GM12878 (cell line): ENCODE data around the gene SECISBP2. TPM values are rescaled to one million over a fixed set of nuclear protein-coding genes. Genes with fewer than 3 reads are reported as not detected.

Experiments used
- ATAC-seq: fragments of 200-7000 bp; cut with Tn5 transposase; 3 replicates; pipeline ENCODE4 v1.9.1; 2020; ENCODE audit warnings: mild to moderate bottlenecking, moderate library complexity
- BruUV-seq: library from RNA; stranded (reverse); fragments of 400-500 nt; replicated peaks from 2 replicates; lab custom pipeline; 2021; lab: Mats Ljungman, UMichigan
- CTCF ChIA-PET: fragments of 300-600 bp; sonication (Branson Sonifier 250); formaldehyde crosslinking; extraction: SDS; loops from one replicate; lab custom pipeline; 2021; ENCODE audit warnings: inconsistent platforms; lab: Yijun Ruan, JAX
- POLR2A ChIA-PET: fragments of 350-600 bp; formaldehyde crosslinking; extraction: SDS; loops from one replicate; lab custom pipeline; 2021; ENCODE audit warnings: inconsistent platforms; lab: Charles Lee
- RAD21 ChIA-PET: fragments of 300-600 bp; sonication (Branson Sonifier 250); formaldehyde crosslinking; loops from one replicate; lab custom pipeline; 2023; ENCODE audit warnings: antibody characterized with exemption; ENCODE audit not compliant: unreplicated experiment; lab: Charles Lee
- SMC1A ChIA-PET: fragments of 300-600 bp; sonication (Branson Sonifier 250); formaldehyde crosslinking; loops from one replicate; lab custom pipeline; 2023; ENCODE audit not compliant: unreplicated experiment, uncharacterized antibody; lab: Charles Lee
- DNase-seq: peaks from one replicate; pipeline ENCODE4 v3.0.0-alpha.2; 2011; ENCODE audit warnings: low read depth, low spot score
- FAIRE-seq: peaks from 3 replicates; lab custom pipeline; 2011; peaks lifted over from hg19 to GRCh38; lab: Jason Lieb, UNC
- H2AFZ ChIP-seq: 2 replicates; pipeline ENCODE4 v1.6.0; 2011; ENCODE audit warnings: low read depth, low read length, control low read depth; ENCODE audit not compliant: control insufficient read depth
- H3K27ac ChIP-seq: 2 replicates; pipeline ENCODE4 v1.5.1; 2011; ENCODE audit warnings: control low read depth; ENCODE audit not compliant: control insufficient read depth, insufficient read depth
- H3K27me3 ChIP-seq, 2 experiments: replicated peaks in 1 of 2; 2 replicates each; pipeline versions ENCODE4 v1.6.0 to v1.6.1; 2011; ENCODE audit warnings: low read length in 1 of 2; ENCODE audit not compliant: control insufficient read depth in 2 of 2, insufficient read depth in 2 of 2
- H3K36me3 ChIP-seq, 2 experiments: 2 replicates each; pipeline ENCODE4 v1.5.1; 2011; ENCODE audit warnings: low read length in 1 of 2; ENCODE audit not compliant: control insufficient read depth in 2 of 2, insufficient read depth in 2 of 2
- H3K4me1 ChIP-seq: 2 replicates; pipeline ENCODE4 v1.6.1; 2011; ENCODE audit warnings: mild to moderate bottlenecking, low read length, moderate library complexity, mixed read lengths; ENCODE audit not compliant: control insufficient read depth, insufficient read depth
- H3K4me2 ChIP-seq: 2 replicates; pipeline ENCODE4 v1.6.0; 2011; ENCODE audit warnings: control low read depth; ENCODE audit not compliant: control insufficient read depth, insufficient read depth
- H3K4me3 ChIP-seq: fragments of 200-600 bp; sonication (generic); 2 replicates; pipeline ENCODE4 v1.5.1; 2016
- H3K79me2 ChIP-seq: 2 replicates; pipeline ENCODE4 v1.6.0; 2011; ENCODE audit warnings: low read length; ENCODE audit not compliant: control insufficient read depth, insufficient read depth
- H3K9ac ChIP-seq: 2 replicates; pipeline ENCODE4 v1.8.0; 2011; ENCODE audit warnings: low read length, control low read depth, mixed read lengths; ENCODE audit not compliant: control insufficient read depth, insufficient read depth
- H3K9me3 ChIP-seq: replicated peaks from 3 replicates; pipeline ENCODE4 v1.5.1; 2011; ENCODE audit warnings: mild to moderate bottlenecking, low read length; ENCODE audit not compliant: control insufficient read depth, insufficient read depth
- H4K20me1 ChIP-seq: 2 replicates; pipeline ENCODE4 v1.6.0; 2011; ENCODE audit not compliant: control insufficient read depth, insufficient read depth
- ASH2L ChIP-seq: fragments of 300-600, 200-600 bp; sonication (generic); IDR thresholded peaks from 2 replicates; pipeline ENCODE4 v1.6.1; 2017; ENCODE audit warnings: low read depth, mild to moderate bottlenecking, borderline replicate concordance
- CREB1 ChIP-seq: IDR thresholded peaks from 2 replicates; pipeline ENCODE4 v1.6.1; 2012; ENCODE audit warnings: low read depth, mild to moderate bottlenecking, inconsistent platforms
- IKZF2 ChIP-seq, 2 experiments: fragments of 450-650 bp; IDR thresholded peaks; 2 replicates each; pipeline ENCODE4 v1.6.1; 2017; ENCODE audit warnings: mild to moderate bottlenecking in 2 of 2, moderate library complexity in 2 of 2
- NR2C1 ChIP-seq: fragments of 450-650 bp; IDR thresholded peaks from 2 replicates; pipeline ENCODE4 v1.6.1; 2017; ENCODE audit warnings: antibody characterized with exemption, mild to moderate bottlenecking, moderate library complexity
- POU2F2 ChIP-seq: IDR thresholded peaks from 3 replicates; pipeline ENCODE4 v1.6.1; 2011; ENCODE audit warnings: low read depth, mild to moderate bottlenecking, low read length, borderline replicate concordance
- TCF12 ChIP-seq: IDR thresholded peaks from 2 replicates; pipeline ENCODE4 v1.6.1; 2011; ENCODE audit warnings: low read depth, mild to moderate bottlenecking, low read length
- TCF7 ChIP-seq: IDR thresholded peaks from 2 replicates; pipeline ENCODE4 v1.6.1; 2014; ENCODE audit warnings: antibody characterized with exemption, borderline replicate concordance
- ZBED1 ChIP-seq: IDR thresholded peaks from 2 replicates; pipeline ENCODE4 v1.6.1; 2016; ENCODE audit warnings: borderline replicate concordance
- WGBS: methylation state at CpG from one replicate; pipeline ENCODE4 v1.1.6; 2016; ENCODE audit warnings: low lambda C conversion rate; ENCODE audit not compliant: insufficient replicate concordance, insufficient coverage; ENCODE audit errors: missing lambda C conversion rate; 5-methylcytosine and 5-hydroxymethylcytosine counted together
- in situ Hi-C: fragments of 300-500 bp; cut with MboI; formaldehyde crosslinking; loops from 9 replicates; pipeline ENCODE4 v1.14.3; 2018; ENCODE audit warnings: mixed read lengths
- intact Hi-C: fragments of 100-400 bp; cut with micrococcal nuclease; formaldehyde crosslinking; loops from one replicate; pipeline ENCODE4 v1.14.2; 2022; ENCODE audit not compliant: unreplicated experiment
- polyA plus RNA-seq, 11 experiments: library from polyadenylated mRNA; depleted of rRNA in 4 of 11; unstranded in 6 of 11; stranded (reverse) in 5 of 11; fragments of >200 nt; fragmentation: Nextera tagmentation in 4 of 11; fragmentation: Illumina TruSeq in 1 of 11; extraction: Ambion mirVana in 4 of 11; extraction: Trizol in 1 of 11; gene quantifications; 1 replicate in 1 of 11; 2 replicates in 10 of 11; pipeline versions ENCODE4 v1.2.1 to v1.2.3, GENCODE V29; 2011 to 2016; ENCODE audit warnings: inconsistent platforms in 2 of 11, missing spikeins in 2 of 11, low read depth in 1 of 11
- total RNA-seq, 4 experiments: library from RNA; depleted of rRNA in 3 of 4; stranded (reverse); fragments of >200 nt in 3 of 4; fragmentation: Illumina TruSeq in 1 of 4; extraction: Trizol in 1 of 4; gene quantifications; 2 replicates each; pipeline versions ENCODE4 v1.2.1 to v1.2.3, GENCODE V29; 2013 to 2021
- TF ChIP-seq, protein P1 (sequence below): fragments of 450-650 bp; IDR thresholded peaks from 2 replicates; pipeline ENCODE4 v1.6.1; 2016; ENCODE audit warnings: mild to moderate bottlenecking, moderate library complexity, borderline replicate concordance
- TF ChIP-seq, protein P2 (sequence below): IDR thresholded peaks from 2 replicates; pipeline ENCODE4 v1.6.1; 2011; ENCODE audit warnings: low read depth, mild to moderate bottlenecking, low read length, moderate library complexity, borderline replicate concordance; ENCODE audit errors: extremely low read depth
- TF ChIP-seq, protein P3 (sequence below): fragments of 450-650 bp; IDR thresholded peaks from 2 replicates; pipeline ENCODE4 v1.6.1; 2017; ENCODE audit warnings: mild to moderate bottlenecking, moderate library complexity
- TF ChIP-seq, protein P4 (sequence below): fragments of 150-350 bp; IDR thresholded peaks from 2 replicates; pipeline ENCODE4 v1.6.1; 2014; ENCODE audit warnings: mild to moderate bottlenecking, low read depth, low read length
- TF ChIP-seq, protein P5 (sequence below): IDR thresholded peaks from 2 replicates; pipeline ENCODE4 v1.6.1; 2012; ENCODE audit warnings: low read depth, low read length, improper control_type of control experiment

SECISBP2 gene
- total and polyA plus RNA-seq, 10 of the 15 experiments (the other 5 are each of a cell fraction or from before 2014, with no cell fraction given), result 4.6 to 50.5 (median 31.9) TPM

- ChIA-PET POLR2A (no interaction called here), RAD21 (no interaction called here), SMC1A (interaction anchor here (0.8 kb wide), 1 partner anchor 170 kb away, joined by 3 read pairs; no protein-coding TSS in a partner anchor), CTCF (no interaction called here)
- Histone ChIP-seq H3K27ac (no peak overlapping the region), H3K36me3 (peaks cover 43 to 45% of the 10 kb centered on the region in 2 experiments), H3K27me3 (no peaks in the 10 kb centered on the region), H3K4me1 (peaks cover 23% of the 10 kb centered on the region), H3K4me3 (no peak overlapping the region), H3K79me2 (no peaks in the 10 kb centered on the region), H4K20me1 (no peaks in the 10 kb centered on the region), H2AFZ (no peak overlapping the region), H3K4me2 (no peak overlapping the region), H3K9ac (no peak overlapping the region), H3K9me3 (no peaks in the 10 kb centered on the region)
- FAIRE-seq (no peak), ATAC-seq (no peak), DNase-seq (no peak)
- WGBS, result 95% methylated on average over 14 of the region's 14 CpGs
- BruUV-seq, result TSS peak; percentile 44
- in situ Hi-C loops (no loop called here), intact Hi-C loops (no loop called here)
- TF ChIP-seq, protein P1, sequence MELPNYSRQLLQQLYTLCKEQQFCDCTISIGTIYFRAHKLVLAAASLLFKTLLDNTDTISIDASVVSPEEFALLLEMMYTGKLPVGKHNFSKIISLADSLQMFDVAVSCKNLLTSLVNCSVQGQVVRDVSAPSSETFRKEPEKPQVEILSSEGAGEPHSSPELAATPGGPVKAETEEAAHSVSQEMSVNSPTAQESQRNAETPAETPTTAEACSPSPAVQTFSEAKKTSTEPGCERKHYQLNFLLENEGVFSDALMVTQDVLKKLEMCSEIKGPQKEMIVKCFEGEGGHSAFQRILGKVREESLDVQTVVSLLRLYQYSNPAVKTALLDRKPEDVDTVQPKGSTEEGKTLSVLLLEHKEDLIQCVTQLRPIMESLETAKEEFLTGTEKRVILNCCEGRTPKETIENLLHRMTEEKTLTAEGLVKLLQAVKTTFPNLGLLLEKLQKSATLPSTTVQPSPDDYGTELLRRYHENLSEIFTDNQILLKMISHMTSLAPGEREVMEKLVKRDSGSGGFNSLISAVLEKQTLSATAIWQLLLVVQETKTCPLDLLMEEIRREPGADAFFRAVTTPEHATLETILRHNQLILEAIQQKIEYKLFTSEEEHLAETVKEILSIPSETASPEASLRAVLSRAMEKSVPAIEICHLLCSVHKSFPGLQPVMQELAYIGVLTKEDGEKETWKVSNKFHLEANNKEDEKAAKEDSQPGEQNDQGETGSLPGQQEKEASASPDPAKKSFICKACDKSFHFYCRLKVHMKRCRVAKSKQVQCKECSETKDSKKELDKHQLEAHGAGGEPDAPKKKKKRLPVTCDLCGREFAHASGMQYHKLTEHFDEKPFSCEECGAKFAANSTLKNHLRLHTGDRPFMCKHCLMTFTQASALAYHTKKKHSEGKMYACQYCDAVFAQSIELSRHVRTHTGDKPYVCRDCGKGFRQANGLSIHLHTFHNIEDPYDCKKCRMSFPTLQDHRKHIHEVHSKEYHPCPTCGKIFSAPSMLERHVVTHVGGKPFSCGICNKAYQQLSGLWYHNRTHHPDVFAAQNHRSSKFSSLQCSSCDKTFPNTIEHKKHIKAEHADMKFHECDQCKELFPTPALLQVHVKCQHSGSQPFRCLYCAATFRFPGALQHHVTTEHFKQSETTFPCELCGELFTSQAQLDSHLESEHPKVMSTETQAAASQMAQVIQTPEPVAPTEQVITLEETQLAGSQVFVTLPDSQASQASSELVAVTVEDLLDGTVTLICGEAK, result no peak
- TF ChIP-seq IKZF2 (IDR thresholded peaks at IDR 0.05), result no peak
- TF ChIP-seq POU2F2, result no peak
- TF ChIP-seq, protein P2, sequence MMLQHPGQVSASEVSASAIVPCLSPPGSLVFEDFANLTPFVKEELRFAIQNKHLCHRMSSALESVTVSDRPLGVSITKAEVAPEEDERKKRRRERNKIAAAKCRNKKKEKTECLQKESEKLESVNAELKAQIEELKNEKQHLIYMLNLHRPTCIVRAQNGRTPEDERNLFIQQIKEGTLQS, result no peak
- TF ChIP-seq ZBED1, result no peak
- TF ChIP-seq, protein P3, sequence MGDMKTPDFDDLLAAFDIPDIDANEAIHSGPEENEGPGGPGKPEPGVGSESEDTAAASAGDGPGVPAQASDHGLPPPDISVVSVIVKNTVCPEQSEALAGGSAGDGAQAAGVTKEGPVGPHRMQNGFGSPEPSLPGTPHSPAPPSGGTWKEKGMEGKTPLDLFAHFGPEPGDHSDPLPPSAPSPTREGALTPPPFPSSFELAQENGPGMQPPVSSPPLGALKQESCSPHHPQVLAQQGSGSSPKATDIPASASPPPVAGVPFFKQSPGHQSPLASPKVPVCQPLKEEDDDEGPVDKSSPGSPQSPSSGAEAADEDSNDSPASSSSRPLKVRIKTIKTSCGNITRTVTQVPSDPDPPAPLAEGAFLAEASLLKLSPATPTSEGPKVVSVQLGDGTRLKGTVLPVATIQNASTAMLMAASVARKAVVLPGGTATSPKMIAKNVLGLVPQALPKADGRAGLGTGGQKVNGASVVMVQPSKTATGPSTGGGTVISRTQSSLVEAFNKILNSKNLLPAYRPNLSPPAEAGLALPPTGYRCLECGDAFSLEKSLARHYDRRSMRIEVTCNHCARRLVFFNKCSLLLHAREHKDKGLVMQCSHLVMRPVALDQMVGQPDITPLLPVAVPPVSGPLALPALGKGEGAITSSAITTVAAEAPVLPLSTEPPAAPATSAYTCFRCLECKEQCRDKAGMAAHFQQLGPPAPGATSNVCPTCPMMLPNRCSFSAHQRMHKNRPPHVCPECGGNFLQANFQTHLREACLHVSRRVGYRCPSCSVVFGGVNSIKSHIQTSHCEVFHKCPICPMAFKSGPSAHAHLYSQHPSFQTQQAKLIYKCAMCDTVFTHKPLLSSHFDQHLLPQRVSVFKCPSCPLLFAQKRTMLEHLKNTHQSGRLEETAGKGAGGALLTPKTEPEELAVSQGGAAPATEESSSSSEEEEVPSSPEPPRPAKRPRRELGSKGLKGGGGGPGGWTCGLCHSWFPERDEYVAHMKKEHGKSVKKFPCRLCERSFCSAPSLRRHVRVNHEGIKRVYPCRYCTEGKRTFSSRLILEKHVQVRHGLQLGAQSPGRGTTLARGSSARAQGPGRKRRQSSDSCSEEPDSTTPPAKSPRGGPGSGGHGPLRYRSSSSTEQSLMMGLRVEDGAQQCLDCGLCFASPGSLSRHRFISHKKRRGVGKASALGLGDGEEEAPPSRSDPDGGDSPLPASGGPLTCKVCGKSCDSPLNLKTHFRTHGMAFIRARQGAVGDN, result no peak
- TF ChIP-seq, protein P4, sequence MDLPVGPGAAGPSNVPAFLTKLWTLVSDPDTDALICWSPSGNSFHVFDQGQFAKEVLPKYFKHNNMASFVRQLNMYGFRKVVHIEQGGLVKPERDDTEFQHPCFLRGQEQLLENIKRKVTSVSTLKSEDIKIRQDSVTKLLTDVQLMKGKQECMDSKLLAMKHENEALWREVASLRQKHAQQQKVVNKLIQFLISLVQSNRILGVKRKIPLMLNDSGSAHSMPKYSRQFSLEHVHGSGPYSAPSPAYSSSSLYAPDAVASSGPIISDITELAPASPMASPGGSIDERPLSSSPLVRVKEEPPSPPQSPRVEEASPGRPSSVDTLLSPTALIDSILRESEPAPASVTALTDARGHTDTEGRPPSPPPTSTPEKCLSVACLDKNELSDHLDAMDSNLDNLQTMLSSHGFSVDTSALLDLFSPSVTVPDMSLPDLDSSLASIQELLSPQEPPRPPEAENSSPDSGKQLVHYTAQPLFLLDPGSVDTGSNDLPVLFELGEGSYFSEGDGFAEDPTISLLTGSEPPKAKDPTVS, result no peak
- no peak for TF ChIP-seq CREB1
- TF ChIP-seq NR2C1, result no peak
- TF ChIP-seq, protein P5, sequence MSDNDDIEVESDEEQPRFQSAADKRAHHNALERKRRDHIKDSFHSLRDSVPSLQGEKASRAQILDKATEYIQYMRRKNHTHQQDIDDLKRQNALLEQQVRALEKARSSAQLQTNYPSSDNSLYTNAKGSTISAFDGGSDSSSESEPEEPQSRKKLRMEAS, result no peak
- no peak for TF ChIP-seq ASH2L
- TF ChIP-seq TCF7, result no peak
- TF ChIP-seq TCF12, result no peak
Measured at GRCh38 chr9:89379031-89379430, 60.7 kb downstream of the SECISBP2 start.
